GM19025 (cell line): ENCODE results near the gene ANO6.
"Not testable (repeated sequence)": the region's sequence is repeated elsewhere in the genome, so short reads cannot be mapped to it uniquely, and the experiment has no call there.

Source experiments
- ATAC-seq: cut with Tn5 transposase; IDR thresholded peaks from one replicate; pipeline ENCODE4 v1.9.1; 2021; ENCODE audit warnings: mild to moderate bottlenecking, low read depth, moderate library complexity; ENCODE audit not compliant: unreplicated experiment

Gene ANO6

DNA sequence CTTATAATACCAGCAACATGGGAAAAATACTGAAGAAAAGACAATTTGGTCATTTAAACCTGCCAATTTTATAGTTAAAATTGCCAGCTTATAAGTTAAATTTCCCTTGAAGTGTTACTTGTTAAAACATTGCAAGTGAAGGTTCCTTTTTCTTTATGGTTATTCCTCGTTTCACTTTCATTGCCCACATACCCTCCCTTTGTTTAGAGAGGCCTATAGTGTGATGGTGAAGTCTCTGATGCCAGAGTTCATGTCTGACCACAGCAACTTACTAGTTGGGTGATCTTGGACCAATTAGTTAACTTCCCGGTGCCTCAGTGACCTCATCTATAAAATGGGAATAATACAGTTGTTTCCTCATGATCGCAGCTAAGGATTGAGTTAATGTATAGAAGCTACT, 173.5 kb downstream of the ANO6 start:
- ATAC-seq: no peak

DNA sequence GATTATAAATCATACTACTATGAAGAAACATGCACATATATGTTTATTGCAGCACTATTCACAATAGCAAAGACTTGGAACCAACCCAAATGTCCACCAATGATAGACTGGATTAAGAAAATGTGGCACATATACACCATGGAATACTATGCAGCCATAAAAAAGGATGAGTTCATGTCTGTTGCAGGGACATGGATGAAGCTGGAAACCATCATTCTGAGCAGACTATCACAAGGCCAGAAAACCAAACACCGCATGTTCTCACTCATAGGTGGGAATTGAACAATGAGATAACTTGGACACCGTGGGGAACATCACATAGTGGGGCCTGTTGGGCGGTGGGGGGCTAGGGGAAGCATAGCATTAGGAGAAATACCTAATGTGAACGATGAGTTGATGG, 181.6 kb downstream of the ANO6 start:
- ATAC-seq: not testable (repeated sequence)

DNA sequence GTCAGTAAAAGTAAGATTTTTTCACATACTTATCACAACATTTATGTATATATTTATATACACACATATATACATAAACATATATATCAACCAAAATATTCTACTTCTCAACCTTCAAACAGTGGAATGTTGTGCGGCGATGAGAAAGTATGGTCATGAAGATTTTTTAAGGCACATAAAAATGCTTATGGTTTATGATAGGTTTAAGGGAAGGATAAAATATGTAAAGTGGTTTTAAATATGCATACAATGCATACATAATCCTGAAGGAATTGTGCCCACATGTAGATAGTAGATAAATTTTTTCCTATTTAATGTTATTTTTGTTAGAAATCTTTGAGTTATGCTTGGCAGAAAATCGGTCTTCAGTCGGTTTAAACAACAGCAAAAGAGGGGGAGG, 182.7 kb downstream of the ANO6 start:
- ATAC-seq: no peak

DNA sequence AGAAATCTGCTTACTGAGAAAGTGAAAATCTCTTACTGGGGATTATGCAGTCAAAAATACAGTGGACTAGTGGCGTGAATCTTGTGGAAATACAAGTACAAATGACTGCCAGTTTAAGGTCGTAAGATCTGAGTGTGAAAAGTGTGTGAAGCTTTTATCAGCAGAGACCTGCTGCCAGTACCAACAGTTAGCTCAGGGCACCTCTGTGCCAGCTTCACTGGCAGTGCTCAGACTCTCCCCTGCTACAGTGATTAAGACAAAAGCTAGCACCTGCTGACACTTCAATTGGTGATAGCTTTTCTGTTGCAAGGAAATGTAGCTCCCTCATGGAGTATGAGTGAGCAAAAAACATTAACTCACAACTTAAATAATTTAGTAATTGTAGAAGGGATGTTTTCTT, 185.1 kb downstream of the ANO6 start:
- no peak for ATAC-seq

DNA sequence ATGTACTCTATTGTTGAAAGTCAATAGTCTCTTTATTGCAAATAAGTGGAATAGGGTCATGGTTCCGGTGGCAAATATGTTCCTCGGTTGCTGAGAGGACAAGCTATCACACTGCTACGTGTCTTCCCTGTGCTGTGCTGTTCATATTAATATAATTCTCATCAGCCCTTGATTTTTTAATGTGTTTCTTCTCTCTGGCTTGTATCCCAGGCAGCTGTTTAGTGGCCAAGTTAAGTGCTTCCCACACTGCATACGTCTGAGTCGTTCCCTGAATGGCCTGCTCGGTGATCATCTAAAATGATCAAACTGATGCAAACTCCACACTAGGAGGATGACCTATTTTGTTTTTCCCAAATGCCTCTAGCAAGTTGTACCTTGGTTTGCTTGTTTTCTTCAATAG, 186.4 kb downstream of the ANO6 start:
- ATAC-seq: no peak

DNA sequence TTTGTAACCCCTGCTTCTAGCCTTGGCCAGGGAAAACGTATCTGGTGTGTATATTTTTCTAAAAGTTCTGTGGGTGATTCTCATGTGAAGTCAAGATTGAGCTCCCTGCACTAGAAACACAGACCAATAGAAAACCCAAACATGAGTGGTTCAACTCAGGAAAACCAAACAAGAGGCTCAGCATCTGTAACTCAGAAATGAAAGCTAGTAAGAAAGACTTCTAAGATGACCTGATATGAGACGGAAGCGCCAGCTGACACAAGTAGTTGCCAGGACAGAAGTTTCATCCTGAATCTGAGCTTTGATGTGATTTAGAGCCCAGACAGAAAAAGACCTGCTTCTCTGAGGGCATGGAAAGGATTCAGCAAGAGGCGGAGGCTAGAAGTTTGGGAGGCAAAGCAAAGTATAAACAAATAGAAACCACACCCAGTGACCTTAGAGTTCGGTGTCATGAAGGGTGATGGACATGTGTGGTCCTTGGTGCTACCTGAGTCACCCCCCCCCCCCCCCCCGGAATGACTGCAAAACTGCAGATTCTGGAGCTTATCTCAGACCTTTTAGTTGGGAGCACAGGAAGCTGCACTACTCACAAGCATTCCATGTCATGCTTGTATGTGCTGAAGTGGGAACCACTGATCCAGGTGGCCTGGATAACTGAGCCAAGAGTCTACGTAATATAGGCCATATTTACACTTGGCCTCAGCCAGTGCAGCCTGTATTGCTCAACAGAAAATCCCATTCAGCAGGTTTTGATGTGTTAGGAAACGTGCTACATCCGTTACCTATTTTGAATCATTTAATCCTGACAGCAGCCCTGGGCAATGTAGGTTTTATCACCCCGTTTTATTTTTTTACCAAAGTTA, 191.3 kb downstream of the ANO6 start:
- ATAC-seq: no peak

DNA sequence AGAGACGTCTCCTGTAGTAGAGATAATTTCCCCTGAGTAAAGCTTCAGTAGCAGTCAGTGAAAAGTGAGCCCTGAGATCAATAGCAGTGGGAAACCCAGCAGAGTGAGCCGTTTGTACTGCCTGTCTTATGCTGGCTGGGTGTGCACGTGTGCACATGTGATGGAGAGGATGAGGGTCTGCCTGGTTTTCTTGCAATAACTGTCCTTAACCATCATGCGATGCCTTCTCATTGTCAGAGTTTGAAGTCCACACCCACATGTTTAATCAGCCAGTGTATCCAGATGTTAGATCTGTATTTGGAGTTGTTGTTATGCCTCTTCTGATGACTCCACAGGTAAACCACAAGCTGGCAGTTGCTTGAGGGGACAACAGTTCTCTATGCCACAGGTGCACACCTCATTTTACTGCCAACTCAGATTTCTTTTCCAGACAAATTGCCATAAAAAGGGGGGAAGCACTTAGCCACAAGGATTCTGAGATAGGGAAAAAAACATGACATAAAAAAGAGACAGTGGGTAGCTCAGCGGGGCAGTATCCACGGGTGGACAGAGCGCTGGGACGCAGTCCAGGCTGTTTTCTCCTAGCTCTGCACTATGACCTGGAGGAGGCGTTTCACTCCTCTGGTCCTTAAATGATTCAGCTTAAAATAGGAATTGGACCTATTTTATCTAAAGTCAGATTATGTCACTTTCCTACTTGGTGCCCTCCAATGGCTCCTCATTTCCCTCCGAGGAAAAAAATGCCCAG, 192.3 kb downstream of the ANO6 start:
- no peak for ATAC-seq

DNA sequence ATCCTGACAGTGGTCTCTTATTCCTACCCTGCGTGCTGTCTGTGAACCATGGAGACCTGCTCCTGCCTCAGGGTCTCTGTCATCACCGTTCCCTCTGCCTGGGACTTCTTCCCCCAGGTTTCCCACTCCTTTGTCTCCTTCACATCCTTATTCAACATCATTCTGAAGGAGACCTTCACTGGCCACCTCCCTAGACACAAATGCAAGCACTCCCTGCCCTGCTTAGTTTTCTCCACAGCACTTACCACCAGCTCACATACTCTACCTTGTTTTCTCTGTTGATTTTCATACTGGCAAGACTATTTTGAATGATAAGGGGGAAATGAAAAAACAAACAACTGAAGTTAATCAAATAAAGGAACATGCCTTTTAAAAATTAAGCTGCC, 192.8 kb downstream of the ANO6 start:
- no peak for ATAC-seq

DNA sequence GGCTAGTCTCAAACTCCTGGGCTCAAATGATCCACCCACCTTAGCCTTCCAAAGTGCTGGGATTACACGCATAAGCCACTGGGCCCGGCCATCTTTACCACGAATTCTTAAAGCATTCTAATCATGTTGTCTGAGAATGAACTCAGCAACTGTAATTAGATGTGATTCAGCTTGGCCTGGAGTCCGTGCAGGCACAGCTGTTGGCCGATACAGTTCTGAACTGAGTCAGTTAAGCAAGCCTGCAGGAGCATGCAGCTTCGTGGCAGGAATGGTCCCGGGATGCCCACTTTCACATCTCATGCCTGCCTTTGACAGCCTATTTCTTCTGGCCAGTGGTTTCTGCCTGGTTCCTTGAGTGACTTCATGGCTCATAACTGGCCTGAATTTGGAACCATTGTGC, 194.1 kb downstream of the ANO6 start:
- ATAC-seq: no peak

DNA sequence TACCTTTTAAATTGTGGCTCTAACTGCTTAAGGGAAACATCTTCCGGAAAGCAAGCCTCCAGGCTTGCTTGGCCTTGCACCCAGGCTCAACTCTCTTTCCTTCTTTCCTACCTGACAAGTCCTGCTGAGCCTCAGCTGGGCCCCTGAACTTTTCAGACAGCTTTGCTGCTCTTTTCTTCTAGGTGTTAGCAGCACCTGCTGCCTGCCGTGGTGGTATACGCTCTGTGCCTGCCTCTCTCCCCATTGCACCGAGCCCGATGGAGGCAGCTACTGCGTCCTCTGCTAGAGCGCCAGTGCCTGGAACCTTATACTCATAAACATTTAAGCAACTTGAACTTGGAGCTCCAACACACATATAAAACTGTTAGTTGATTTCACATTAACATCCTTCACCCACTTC, 195.7 kb downstream of the ANO6 start:
- no peak for ATAC-seq

DNA sequence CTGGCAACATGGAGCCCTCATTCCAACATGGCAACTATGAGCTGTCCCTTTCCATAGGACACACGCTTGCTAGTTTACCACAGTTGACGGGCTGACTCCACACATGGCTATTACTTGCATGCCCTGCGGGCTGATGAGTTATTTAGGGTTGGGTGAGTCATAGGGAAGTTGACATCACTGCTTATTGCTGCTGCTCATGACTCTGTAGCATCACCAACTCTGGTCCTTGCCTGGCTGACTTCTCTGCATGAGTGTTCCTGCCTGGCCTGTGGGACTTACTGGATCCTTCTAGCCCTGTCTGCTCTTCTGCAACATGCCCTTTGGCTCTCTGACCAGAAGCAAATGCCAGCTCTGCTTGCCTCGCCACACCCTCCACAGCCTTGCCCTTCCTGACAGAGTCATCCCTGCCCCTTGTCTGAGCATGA, 199.5 kb downstream of the ANO6 start:
- peak; percentile 92 for ATAC-seq

DNA sequence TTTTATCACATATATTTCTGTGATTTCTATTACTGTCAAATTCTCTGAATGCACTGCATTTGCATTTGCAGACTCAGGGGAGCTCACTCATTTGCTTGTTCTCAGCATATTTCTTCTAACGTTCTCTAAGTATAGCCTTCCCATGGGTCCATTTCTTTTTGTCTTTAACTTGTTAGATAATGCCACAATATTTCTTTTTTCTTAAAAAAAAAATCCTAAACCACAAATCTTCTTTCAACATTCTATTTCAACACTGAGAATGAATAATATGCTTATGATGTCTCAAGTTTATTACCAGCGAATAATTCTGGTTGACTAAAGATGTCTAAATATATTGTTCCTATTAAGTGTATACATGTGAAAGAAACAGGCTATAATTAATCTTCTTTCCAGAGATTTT, 200.2 kb downstream of the ANO6 start:
- ATAC-seq: no peak

DNA sequence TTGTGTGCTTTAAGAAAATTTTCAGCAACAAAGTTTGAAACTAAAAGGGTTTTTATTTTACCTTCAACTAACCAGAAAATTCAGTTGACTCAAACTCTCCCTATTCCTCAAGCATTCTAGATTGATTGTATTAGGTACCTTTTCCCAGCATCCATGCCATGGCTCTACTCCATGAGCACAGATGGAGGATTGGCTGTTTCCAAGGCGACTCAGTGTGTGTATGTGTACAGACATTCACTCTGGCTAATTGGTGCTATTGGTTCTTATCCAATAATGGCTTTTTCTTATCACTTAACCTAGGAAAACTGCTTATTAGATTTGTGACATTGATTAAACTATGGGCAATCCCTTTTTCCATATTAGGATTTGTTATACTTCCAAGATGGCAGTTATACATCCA, 202.6 kb downstream of the ANO6 start:
- no peak for ATAC-seq

DNA sequence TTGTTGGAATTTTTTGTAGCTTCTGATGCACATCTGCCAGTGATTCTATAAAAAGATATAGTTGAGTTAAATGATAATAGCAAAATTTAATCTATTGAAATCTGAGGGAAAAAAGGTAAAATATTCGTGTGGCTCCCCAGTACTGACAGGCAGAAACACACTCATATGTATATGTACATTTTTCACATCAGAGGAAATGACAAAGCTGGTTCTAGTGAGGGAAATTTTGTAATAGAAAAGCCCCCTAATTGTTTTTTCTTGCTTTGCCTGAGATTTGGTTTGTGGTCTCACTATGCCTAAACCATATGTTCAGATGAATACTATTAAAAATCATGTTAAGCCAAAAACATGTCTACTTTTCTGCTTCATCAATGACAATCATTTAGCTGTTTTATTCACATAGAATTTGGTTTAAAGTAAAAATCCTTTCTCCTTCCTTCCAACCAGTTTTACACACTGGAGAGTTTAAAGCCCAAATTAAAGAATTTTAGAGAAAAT, 203.5 kb downstream of the ANO6 start:
- no peak for ATAC-seq

DNA sequence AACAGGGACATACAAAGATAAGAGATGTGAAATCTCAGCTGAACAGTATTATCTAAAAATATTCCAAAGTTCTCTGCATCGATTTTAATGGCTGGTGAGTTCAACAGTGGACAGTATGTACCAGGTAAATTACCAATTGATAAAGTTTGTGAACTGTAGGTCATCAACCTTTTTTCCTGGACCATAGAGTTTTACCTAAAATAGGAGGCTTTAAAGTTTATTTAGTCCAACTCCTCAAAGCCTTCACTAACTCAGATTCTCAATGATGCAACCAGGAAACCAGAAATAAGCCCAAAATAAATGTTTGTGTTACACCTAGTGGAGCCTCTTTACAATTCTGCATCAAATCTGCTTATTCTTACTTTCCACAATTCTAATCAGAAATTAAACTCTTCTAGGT, 205.8 kb downstream of the ANO6 start:
- no peak for ATAC-seq

DNA sequence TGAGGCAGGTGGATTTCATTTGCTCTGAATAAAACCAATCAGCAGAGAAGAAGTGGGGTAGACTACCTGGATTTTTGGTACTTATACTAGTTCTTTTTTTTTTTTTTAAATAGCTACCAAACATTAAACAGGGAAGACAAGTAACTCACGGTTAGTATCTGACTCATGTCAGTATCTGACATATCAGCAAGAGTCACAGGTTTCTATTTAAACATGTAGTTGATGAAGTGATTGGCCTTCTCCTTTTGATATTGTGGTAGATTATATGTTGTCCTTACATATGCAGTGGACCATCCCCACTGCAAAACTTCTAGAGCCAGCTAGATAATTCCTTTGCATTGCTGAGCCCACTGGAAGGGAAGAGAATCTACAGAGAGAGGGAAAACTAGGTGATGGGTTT, 208.0 kb downstream of the ANO6 start:
- ATAC-seq: no peak

DNA sequence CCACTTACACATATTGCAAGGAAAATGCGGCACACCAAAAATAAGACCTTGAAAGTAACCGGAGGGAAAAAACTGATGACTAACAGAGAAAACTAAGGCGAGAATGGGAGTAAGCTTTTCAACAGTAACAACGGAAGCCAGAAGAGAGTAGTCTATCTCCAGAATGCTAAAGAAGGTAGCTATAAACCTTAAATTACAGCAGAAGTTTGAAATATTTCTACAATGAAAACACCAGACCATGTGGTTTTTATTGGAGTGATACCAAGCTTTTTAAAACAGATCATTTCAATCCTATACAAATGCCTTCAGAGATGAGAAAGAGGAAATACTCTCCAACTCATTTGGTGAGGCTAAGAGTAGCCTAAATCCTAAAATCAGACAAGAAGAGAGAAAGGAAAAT, 209.5 kb downstream of the ANO6 start:
- ATAC-seq: no peak

DNA sequence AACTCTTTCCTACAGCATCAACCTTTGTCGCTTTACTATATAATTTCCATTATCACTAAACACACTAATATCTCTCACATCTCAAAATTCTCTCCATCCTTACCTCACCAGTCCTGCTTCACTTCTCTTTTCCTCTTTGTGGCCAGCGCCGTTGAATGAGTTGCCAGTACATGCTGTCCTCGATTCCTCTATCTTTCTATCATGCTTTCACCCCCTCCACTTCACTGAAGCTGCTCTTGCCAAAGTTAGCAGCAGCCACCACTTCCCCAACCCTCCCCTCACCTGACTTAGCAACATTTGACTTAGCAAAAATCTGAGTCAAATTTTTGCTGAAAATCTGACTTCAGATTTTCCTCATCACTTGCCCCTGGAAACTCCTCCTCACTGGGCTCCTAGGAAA, 210.4 kb downstream of the ANO6 start:
- no peak for ATAC-seq

DNA sequence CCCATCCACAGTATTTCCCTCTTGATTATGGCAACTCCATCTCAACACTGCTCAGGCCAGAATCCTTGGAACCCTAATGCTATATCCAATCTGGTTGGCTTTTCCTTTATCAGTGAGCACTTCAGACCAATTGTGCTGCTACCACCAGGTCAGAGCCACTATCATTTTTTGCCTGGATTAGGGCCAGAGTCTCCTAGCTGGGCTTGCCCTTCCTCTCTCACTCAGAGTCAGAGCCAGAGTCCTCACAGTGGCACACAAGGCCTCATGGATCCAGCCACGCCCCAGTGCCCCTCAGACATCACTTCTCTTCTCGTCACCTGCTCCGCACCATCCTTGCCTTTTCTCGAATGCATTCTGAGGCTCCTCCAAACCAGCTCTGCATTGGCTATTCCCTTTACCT, 211.1 kb downstream of the ANO6 start:
- no peak for ATAC-seq

DNA sequence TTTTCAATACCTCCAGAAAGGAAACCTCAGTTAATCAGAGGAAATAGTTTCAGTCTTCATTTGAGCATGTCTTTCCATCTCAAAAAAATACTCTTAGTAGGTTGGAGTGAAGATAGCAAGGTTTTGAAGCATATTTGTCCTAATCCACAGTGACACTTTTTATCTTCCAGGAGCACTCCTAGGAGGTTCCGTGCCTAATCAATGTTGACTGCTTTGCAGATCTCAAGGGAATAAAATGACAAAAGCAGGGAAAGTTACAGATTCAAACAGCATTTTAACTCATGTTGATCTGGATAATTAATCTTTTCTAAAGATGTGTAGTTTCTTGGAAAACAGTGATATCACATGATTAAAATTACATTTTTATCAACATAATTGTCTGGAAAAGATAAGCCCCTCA, 213.9 kb downstream of the ANO6 start:
- ATAC-seq: no peak

DNA sequence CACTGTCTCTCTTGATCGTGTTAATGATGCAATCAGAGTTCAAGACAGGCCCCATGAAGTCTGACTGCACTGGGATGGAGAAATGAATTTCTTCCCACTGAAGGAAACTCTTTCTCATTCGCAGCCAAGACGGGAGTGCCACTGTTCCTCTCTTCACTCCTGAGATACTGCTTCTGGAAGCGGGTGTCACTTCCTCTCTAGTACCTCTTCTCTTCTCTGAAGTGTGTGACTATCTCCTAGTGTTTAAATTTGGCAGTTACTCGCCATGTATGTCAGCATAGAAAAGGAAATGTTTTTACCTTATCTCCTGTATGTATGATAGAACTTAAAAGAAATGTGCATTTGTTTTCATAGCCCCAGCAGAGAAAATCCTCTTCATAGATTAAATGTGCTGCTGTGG, 215.2 kb downstream of the ANO6 start:
- ATAC-seq: no peak

DNA sequence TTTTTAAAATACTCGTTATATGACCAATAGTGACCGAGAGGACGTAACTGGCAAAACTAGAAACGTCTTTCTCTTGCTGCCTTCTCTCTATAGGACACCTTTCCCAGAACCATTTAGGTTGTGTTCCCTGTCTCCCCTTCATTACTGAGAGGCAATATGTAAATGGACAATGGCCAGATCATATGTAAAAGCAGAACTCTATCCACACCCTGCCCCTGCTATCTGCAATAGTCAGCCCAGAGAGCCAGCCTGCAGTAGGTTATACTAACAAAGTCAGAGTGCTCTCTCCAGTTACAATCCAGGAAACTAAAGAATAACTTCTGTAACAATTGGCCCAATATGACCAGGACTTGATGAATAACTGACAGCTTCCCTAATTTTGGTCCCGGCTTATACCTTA, 216.8 kb downstream of the ANO6 start:
- no peak for ATAC-seq
